HG02571 (cell line): ENCODE results near the gene PDE4D.

Experiments
- ATAC-seq: cut with Tn5 transposase; IDR thresholded peaks from one replicate; pipeline ENCODE4 v1.9.1; 2021; ENCODE audit warnings: mild to moderate bottlenecking, moderate library complexity; ENCODE audit not compliant: unreplicated experiment

PDE4D gene

GRCh38 chr5:59532979-59533729 is 360.4 kb downstream of the PDE4D start:
- no peak for ATAC-seq

- no peak for ATAC-seq
These were observed 364.3 kb downstream of the PDE4D start for GRCh38 chr5:59529239-59529638.

- ATAC-seq = no peak
These were observed 365.2 kb downstream of the PDE4D start for GRCh38 chr5:59528202-59528862.

GRCh38 chr5:59525957-59526356 is 367.6 kb downstream of the PDE4D start:
- ATAC-seq = no peak

GRCh38 chr5:59525311-59525710 is 368.2 kb downstream of the PDE4D start:
- ATAC-seq = no peak

- ATAC-seq = no peak
These were observed 371.2 kb downstream of the PDE4D start for GRCh38 chr5:59522201-59522831.

GRCh38 chr5:59521476-59521875 is 372.1 kb downstream of the PDE4D start:
- no peak for ATAC-seq

- ATAC-seq = no peak
These were observed 374.2 kb downstream of the PDE4D start for GRCh38 chr5:59519338-59519737.

- no peak for ATAC-seq
These were observed 375.5 kb downstream of the PDE4D start for GRCh38 chr5:59517926-59518585.

- no peak for ATAC-seq
These were observed 377.4 kb downstream of the PDE4D start for GRCh38 chr5:59516161-59516560.

- no peak for ATAC-seq
These were observed 387.1 kb downstream of the PDE4D start for GRCh38 chr5:59506285-59506877.

GRCh38 chr5:59504043-59504442 is 389.5 kb downstream of the PDE4D start:
- no peak for ATAC-seq

- no peak for ATAC-seq
These were observed 390.3 kb downstream of the PDE4D start for GRCh38 chr5:59503220-59503619.

GRCh38 chr5:59501316-59501715 is 392.2 kb downstream of the PDE4D start:
- no peak for ATAC-seq

GRCh38 chr5:59500014-59500413 is 393.5 kb downstream of the PDE4D start:
- no peak for ATAC-seq

GRCh38 chr5:59497207-59497606 is 396.3 kb downstream of the PDE4D start:
- no peak for ATAC-seq

- no peak for ATAC-seq
These were observed 396.9 kb downstream of the PDE4D start for GRCh38 chr5:59496524-59497134.

GRCh38 chr5:59491945-59492344 is 401.6 kb downstream of the PDE4D start:
- no peak for ATAC-seq

- no peak for ATAC-seq
These were observed 404.0 kb downstream of the PDE4D start for GRCh38 chr5:59489551-59489950.
